HCT116 (cell line): Measurements from ENCODE around the gene NIFK. TPM values are rescaled to one million over a fixed set of nuclear protein-coding genes. Genes with fewer than 3 reads are reported as not detected.

Experiments
- ATAC-seq: fragments of 200-7000 bp; cut with Tn5 transposase; 2 replicates; pipeline ENCODE4 v1.9.1; 2020; ENCODE audit warnings: mild to moderate bottlenecking, moderate library complexity
- BruUV-seq: library from RNA; stranded (reverse); fragments of 400-500 nt; replicated peaks from 2 replicates; lab custom pipeline; 2021; lab: Mats Ljungman, UMichigan
- CTCF ChIA-PET: fragments of 300-600 bp; sonication (Branson Sonifier 250); formaldehyde crosslinking; loops from one replicate; lab custom pipeline; 2021; ENCODE audit warnings: antibody characterized with exemption; lab: Charles Lee
- POLR2A ChIA-PET: fragments of 300-600, 350-600 bp; sonication (Branson Sonifier 250); formaldehyde crosslinking; loops from one replicate; lab custom pipeline; 2021; ENCODE audit warnings: antibody characterized with exemption; lab: Charles Lee
- RAD21 ChIA-PET, 2 experiments: fragments of 300-600 bp; sonication (Branson Sonifier 250); formaldehyde crosslinking; loops; one replicate each; lab custom pipeline; 2023; ENCODE audit warnings: low total read pairs in 2 of 2; ENCODE audit not compliant: uncharacterized antibody in 2 of 2, unreplicated experiment in 2 of 2, low non-redundant PET in 1 of 2; lab: Charles Lee
- DNase-seq: peaks from one replicate; pipeline ENCODE4 v3.0.0-alpha.2; 2010; ENCODE audit warnings: low read depth, low spot score
- H2AFZ ChIP-seq: fragments of 200-600 bp; shearing (Covaris generic), sonication (generic); 2 replicates; pipeline ENCODE4 v1.6.1; 2017; ENCODE audit warnings: low read depth, mixed run types, mixed read lengths, antibody characterized with exemption, low read length; ENCODE audit not compliant: poor library complexity, severe bottlenecking
- H3K27ac ChIP-seq: 2 replicates; pipeline ENCODE4 v1.5.1; 2012; ENCODE audit warnings: low read depth, low read length
- H3K27me3 ChIP-seq: fragments of 200-600 bp; sonication (generic); 2 replicates; pipeline ENCODE4 v1.6.1; 2016; ENCODE audit warnings: mixed run types, low read length, mixed read lengths; ENCODE audit not compliant: insufficient read depth
- H3K36me3 ChIP-seq, 2 experiments: fragments of 200-500 bp in 1 of 2; fragments of 200-600 bp in 1 of 2; sonication (Bioruptor generic) in 1 of 2; sonication (generic) in 1 of 2; 2 replicates each; pipeline versions ENCODE4 v1.5.1 to v1.6.1; 2014 to 2016; ENCODE audit warnings: low read length in 2 of 2, inconsistent platforms in 1 of 2, mixed read lengths in 1 of 2, mixed run types in 1 of 2; ENCODE audit not compliant: insufficient read depth in 2 of 2, control insufficient read depth in 1 of 2
- H3K4me1 ChIP-seq, 2 experiments: fragments of 200-600 bp in 1 of 2; sonication (generic) in 1 of 2; 2 replicates each; pipeline versions ENCODE4 v1.5.1 to v1.6.1; 2012 to 2017; ENCODE audit warnings: low read length in 2 of 2, inconsistent platforms in 1 of 2, mild to moderate bottlenecking in 1 of 2, mixed read lengths in 1 of 2, mixed run types in 1 of 2, moderate library complexity in 1 of 2; ENCODE audit not compliant: insufficient read depth in 2 of 2, control insufficient read depth in 1 of 2
- H3K4me2 ChIP-seq: fragments of 200-600 bp; sonication (generic); 2 replicates; pipeline ENCODE4 v1.6.1; 2017; ENCODE audit warnings: mixed run types, low read length, mixed read lengths
- H3K4me3 ChIP-seq, 2 experiments: fragments of 200-600 bp in 1 of 2; sonication (generic) in 1 of 2; replicated peaks in 1 of 2; 2 replicates each; pipeline ENCODE4 v1.5.1; 2011 to 2016; ENCODE audit warnings: low read length in 2 of 2, control low read depth in 1 of 2, low read depth in 1 of 2, mild to moderate bottlenecking in 1 of 2, mixed read lengths in 1 of 2, mixed run types in 1 of 2
- H3K79me2 ChIP-seq: fragments of 200-600 bp; sonication (generic); 2 replicates; pipeline ENCODE4 v1.6.1; 2017; ENCODE audit warnings: mild to moderate bottlenecking, mixed run types, low read length, moderate library complexity, mixed read lengths; ENCODE audit not compliant: insufficient read depth
- H3K9ac ChIP-seq: fragments of 200-600 bp; sonication (generic); 2 replicates; pipeline ENCODE4 v1.6.1; 2016; ENCODE audit warnings: low read length, mixed read lengths
- H3K9me2 ChIP-seq: fragments of 200-600 bp; sonication (generic), shearing (Covaris generic); 2 replicates; pipeline ENCODE4 v1.6.1; 2017; ENCODE audit warnings: mixed run types, mild to moderate bottlenecking, moderate library complexity; ENCODE audit not compliant: insufficient read depth
- H3K9me3 ChIP-seq, 2 experiments: fragments of 200-500 bp in 1 of 2; fragments of 200-600 bp in 1 of 2; sonication (Bioruptor generic) in 1 of 2; sonication (generic) in 1 of 2; 2 replicates each; pipeline ENCODE4 v1.6.1; 2014 to 2017; ENCODE audit warnings: low read length in 2 of 2, mixed read lengths in 2 of 2, inconsistent platforms in 1 of 2, low read depth in 1 of 2, mild to moderate bottlenecking in 1 of 2, mixed run types in 1 of 2, moderate library complexity in 1 of 2; ENCODE audit not compliant: control insufficient read depth in 1 of 2, insufficient read depth in 1 of 2
- H4K20me1 ChIP-seq: fragments of 200-600 bp; sonication (generic), shearing (Covaris generic); 2 replicates; pipeline ENCODE4 v1.6.1; 2017; ENCODE audit warnings: mixed run types, mild to moderate bottlenecking, moderate library complexity; ENCODE audit not compliant: insufficient read depth
- CBX3 ChIP-seq: IDR thresholded peaks from 2 replicates; pipeline ENCODE4 v1.6.1; 2012; ENCODE audit warnings: low read depth
- CEBPB ChIP-seq: IDR thresholded peaks from 2 replicates; pipeline ENCODE4 v1.6.1; 2012; ENCODE audit warnings: low read depth
- CTCF ChIP-seq, 3 experiments: fragments of 200-600 bp in 1 of 3; sonication (generic) in 1 of 3; IDR thresholded peaks in 2 of 3; conservative IDR thresholded peaks in 1 of 3; 2 replicates each; pipeline ENCODE4 v1.5.1; 2012 to 2017; ENCODE audit warnings: low read depth in 2 of 3, low read length in 2 of 3, antibody characterized with exemption in 1 of 3, borderline replicate concordance in 1 of 3, control low read depth in 1 of 3, mild to moderate bottlenecking in 1 of 3, mixed read lengths in 1 of 3, mixed run types in 1 of 3, moderate library complexity in 1 of 3; ENCODE audit not compliant: insufficient read depth in 1 of 3
- EGR1 ChIP-seq: IDR thresholded peaks from 2 replicates; pipeline ENCODE4 v1.6.1; 2012; ENCODE audit warnings: low read depth
- EZH2 ChIP-seq: fragments of 200-600 bp; sonication (generic); IDR thresholded peaks from 2 replicates; pipeline ENCODE4 v1.6.1; 2017; ENCODE audit warnings: antibody characterized with exemption, mixed run types
- EZH2phosphoT487 ChIP-seq: fragments of 200-600 bp; IDR thresholded peaks from 2 replicates; pipeline ENCODE4 v1.6.1; 2018; ENCODE audit warnings: antibody characterized with exemption, borderline replicate concordance
- FOSL1 ChIP-seq: IDR thresholded peaks from 2 replicates; pipeline ENCODE4 v1.6.1; 2012; ENCODE audit warnings: low read depth
- JUND ChIP-seq: IDR thresholded peaks from 2 replicates; pipeline ENCODE4 v1.6.1; 2012
- POLR2A ChIP-seq: IDR thresholded peaks from 2 replicates; pipeline ENCODE4 v1.7.0; 2011; ENCODE audit warnings: borderline replicate concordance; ENCODE audit not compliant: insufficient read depth, insufficient read length; ENCODE audit errors: extremely low read depth
- SIN3A ChIP-seq: IDR thresholded peaks from 2 replicates; pipeline ENCODE4 v1.6.1; 2012; ENCODE audit warnings: low read depth
- SRF ChIP-seq: IDR thresholded peaks from 2 replicates; pipeline ENCODE4 v1.6.1; 2012; ENCODE audit warnings: low read depth
- TCF7L2 ChIP-seq: IDR thresholded peaks from 2 replicates; pipeline ENCODE4 v1.7.0; 2011; ENCODE audit warnings: borderline replicate concordance, inconsistent platforms; ENCODE audit not compliant: insufficient read depth, insufficient read length; ENCODE audit errors: extremely low read depth
- YY1 ChIP-seq: IDR thresholded peaks from 2 replicates; pipeline ENCODE4 v1.6.1; 2011; ENCODE audit warnings: low read length, low read depth, moderate library complexity, mild to moderate bottlenecking; ENCODE audit not compliant: insufficient replicate concordance; ENCODE audit errors: extremely low read depth
- ZFX ChIP-seq: fragments of 450-650 bp; IDR thresholded peaks from 2 replicates; pipeline ENCODE4 v1.6.1; 2017
- intact Hi-C: fragments of 100-400 bp; cut with micrococcal nuclease; formaldehyde crosslinking; loops from 2 replicates; pipeline ENCODE4 v1.10.0; 2022
- total RNA-seq: library from RNA; stranded (reverse); gene quantifications from one replicate; pipeline ENCODE4 v1.2.1, GENCODE V29; 2021; ENCODE audit not compliant: unreplicated experiment
- TF ChIP-seq, protein P1 (sequence below): IDR thresholded peaks from 2 replicates; pipeline ENCODE4 v1.6.1; 2012

Gene NIFK
- total RNA-seq, 1 experiment from 2014 or later, result 93.2 TPM

DNA sequence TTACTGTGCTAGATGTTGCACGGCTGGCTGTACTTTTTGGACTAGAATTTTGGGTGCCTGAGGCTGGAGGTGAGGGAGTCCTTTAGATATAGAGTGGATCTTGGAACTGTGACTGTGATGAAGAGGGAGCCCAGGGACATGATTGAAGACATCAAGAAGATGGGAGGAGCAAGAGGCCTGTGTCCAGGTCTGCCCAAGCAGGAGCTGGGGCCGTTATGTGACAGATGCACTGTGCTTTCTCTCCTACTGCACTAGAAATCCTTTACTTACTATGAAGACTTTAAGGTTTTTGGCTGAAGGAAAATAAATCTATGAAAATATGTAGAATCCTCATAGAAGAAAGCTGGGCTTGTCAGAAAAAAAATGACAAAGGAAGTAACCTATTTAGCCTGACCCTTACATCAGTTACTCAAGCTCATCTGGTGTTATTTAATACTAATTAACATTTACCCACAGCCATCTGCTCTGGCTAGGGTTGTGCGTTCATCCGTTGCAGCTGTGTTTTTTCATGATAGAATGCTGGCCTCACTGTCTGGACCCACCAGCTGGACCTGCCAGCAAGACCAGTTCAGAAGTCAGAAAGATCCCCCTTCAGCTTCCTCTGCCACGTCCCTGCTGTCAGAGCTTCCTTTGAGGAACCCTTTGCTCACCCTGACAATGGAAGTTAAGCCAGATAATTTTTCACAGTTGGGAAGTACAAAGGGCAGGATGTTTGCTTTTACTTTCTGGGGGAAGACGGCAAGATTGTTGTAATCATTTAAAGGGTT lies 35.5 kb upstream of the NIFK start:
- ChIA-PET CTCF (interaction anchor here (0.9 kb wide), 1 partner anchor 39 kb away, joined by 3 read pairs; no protein-coding TSS in a partner anchor), POLR2A (no interaction called here), RAD21 (no interaction called here)
- Histone ChIP-seq H3K9ac (no peak overlapping the region), H3K4me1 (peaks cover 5 to 14% of the 10 kb centered on the region in 2 experiments; a peak in 2 of 4 replicates), H3K4me3 (no peak overlapping the region), H3K4me2 (no peak overlapping the region), H4K20me1 (no peaks in the 10 kb centered on the region), H3K9me3 (no peaks in the 10 kb centered on the region), H3K36me3 (no peaks in the 10 kb centered on the region), H2AFZ (no peak overlapping the region), H3K79me2 (no peaks in the 10 kb centered on the region), H3K9me2 (no peaks in the 10 kb centered on the region), H3K27ac (no peak overlapping the region), H3K27me3 (no peaks in the 10 kb centered on the region)
- BruUV-seq, result no TSS peak
- TF ChIP-seq CTCF (IDR thresholded peaks at IDR 0.05 in 2 of 3, conservative IDR thresholded peaks at IDR 0.05 in 1 of 3; ENCODE audit: borderline replicate concordance in 1 of 3, insufficient read depth in 1 of 3, low read depth in 2 of 3, low read length in 2 of 3), result no peak
- TF ChIP-seq SRF, result no peak
- no peak for TF ChIP-seq POLR2A
- no peak for TF ChIP-seq EGR1
- intact Hi-C loops, result no loop called here
- ATAC-seq (no peak), DNase-seq (no peak)

DNA sequence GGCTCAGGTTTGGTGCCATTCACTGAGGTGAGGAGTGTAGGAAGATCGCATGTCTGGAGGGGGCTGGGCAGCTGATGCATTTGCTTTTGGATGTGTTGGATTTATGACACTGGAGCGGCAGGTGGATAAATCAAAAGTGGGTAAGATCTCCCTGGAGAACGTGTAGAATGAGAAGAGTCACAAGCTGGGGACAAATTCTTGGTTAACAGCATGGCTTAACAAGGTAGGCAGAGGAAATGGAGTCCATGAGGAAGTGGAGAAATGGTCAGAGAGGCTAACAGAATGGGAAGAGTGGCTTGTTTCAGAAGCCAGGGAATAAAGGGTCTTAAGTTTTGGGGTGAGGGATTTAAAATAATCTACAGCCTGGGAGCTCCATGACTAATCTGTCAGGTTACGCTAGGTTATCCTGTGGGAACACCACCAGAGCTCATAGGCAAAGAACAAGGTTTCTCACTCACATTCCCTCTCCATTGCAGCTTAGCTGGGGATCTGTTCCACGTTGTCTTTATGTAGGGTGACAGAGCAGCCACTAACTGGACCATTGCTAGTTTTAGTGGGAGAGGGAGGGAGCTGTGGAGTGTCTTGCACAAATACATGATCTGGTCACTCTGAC lies 31.6 kb upstream of the NIFK start:
- CTCF ChIA-PET, result no interaction called here
- BruUV-seq, result no TSS peak
- no peak for DNase-seq
- TF ChIP-seq YY1, result no peak
- no peak for TF ChIP-seq FOSL1
- TF ChIP-seq, protein P1, sequence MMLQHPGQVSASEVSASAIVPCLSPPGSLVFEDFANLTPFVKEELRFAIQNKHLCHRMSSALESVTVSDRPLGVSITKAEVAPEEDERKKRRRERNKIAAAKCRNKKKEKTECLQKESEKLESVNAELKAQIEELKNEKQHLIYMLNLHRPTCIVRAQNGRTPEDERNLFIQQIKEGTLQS, result no peak
- TF ChIP-seq EZH2, result no peak
- TF ChIP-seq CEBPB, result no peak
- TF ChIP-seq CBX3, result no peak
- no peak for TF ChIP-seq EGR1
- no peak for TF ChIP-seq JUND
- TF ChIP-seq EZH2phosphoT487, result no peak
- no peak for TF ChIP-seq POLR2A
- TF ChIP-seq TCF7L2, result no peak
- TF ChIP-seq SIN3A, result no peak
- TF ChIP-seq ZFX, result no peak

More for the DNA sequence above, 31.6 kb upstream of the NIFK start:
- Histone ChIP-seq H3K9ac (no peak overlapping the region), H3K36me3 (peaks cover 18 to 25% of the 10 kb centered on the region in 2 experiments; a peak in 3 of 4 replicates), H2AFZ (no peak overlapping the region), H3K4me2 (no peak overlapping the region), H3K9me3 (no peaks in the 10 kb centered on the region), H3K27me3 (no peaks in the 10 kb centered on the region), H3K79me2 (no peaks in the 10 kb centered on the region), H3K27ac (no peak overlapping the region), H3K4me3 (no peak overlapping the region), H3K4me1 (no peaks in the 10 kb centered on the region), H4K20me1 (no peaks in the 10 kb centered on the region), H3K9me2 (no peaks in the 10 kb centered on the region)
- ChIA-PET POLR2A (no interaction called here), RAD21 (no interaction called here)
- ATAC-seq, result no peak
- intact Hi-C loops, result no loop called here
